Peyer's patch (tissue), 4 donors: ENCODE results near the gene BICRAL.

Source experiments
- CTCF ChIP-seq, 6 experiments: fragments of 450-650 bp in 4 of 6; fragments of 200-600 bp in 2 of 6; sonication (generic) in 1 of 6; IDR thresholded peaks; one replicate each; pipeline ENCODE4 v1.5.1; 2017 to 2019; ENCODE audit warnings: antibody characterized with exemption in 6 of 6, mild to moderate bottlenecking in 3 of 6, moderate library complexity in 1 of 6
- POLR2A ChIP-seq, 2 donors: fragments of 450-650 bp; IDR thresholded peaks; one replicate each; pipeline ENCODE4 v1.5.1; 2017; ENCODE audit warnings: antibody characterized with exemption in 2 of 2, mild to moderate bottlenecking in 2 of 2, moderate library complexity in 2 of 2

DNA sequence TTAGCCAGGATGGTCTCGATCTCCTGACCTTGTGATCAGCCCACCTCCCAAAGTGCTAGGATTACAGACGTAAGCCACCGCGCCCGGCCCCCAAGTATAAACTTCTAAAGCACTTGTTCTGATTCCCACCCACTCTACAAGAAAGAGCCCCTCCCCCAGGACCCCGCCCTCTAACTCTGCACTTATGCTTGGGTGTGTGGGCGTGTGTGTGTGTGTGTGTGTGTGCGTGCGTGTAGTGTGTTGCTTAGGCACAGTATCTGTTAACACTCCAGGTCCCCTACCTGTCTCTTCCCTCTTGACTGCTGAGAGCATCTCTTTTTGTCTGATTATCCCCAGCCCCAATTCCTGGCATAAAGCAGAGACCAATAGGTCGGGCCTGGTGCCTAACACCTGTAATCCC is 128.0 kb downstream of the BICRAL start:
- TF ChIP-seq CTCF (IDR thresholded peaks at IDR 0.05) (no peak), POLR2A (IDR thresholded peaks at IDR 0.05) (no peak)
